Esophagus (tissue), 2 donors: Measurements from ENCODE around the gene DNAJB6. TPM values are rescaled to one million over a fixed set of nuclear protein-coding genes. Genes with fewer than 3 reads are reported as not detected.

Experiments used
- H3K27ac ChIP-seq, 2 donors: one replicate each; pipeline ENCODE4 v1.5.1; 2013; ENCODE audit warnings: low read depth in 2 of 2, mild to moderate bottlenecking in 2 of 2, inconsistent platforms in 1 of 2, low read length in 1 of 2, moderate library complexity in 1 of 2
- H3K27me3 ChIP-seq, 2 donors: one replicate each; pipeline ENCODE4 v1.6.1; 2013; ENCODE audit warnings: low read length in 2 of 2, control low read depth in 1 of 2, mild to moderate bottlenecking in 1 of 2; ENCODE audit not compliant: insufficient read depth in 2 of 2, control insufficient read depth in 1 of 2
- H3K36me3 ChIP-seq, 2 donors: one replicate each; pipeline ENCODE4 v1.6.1; 2013; ENCODE audit warnings: low read length in 1 of 2; ENCODE audit not compliant: control insufficient read depth in 2 of 2, insufficient read depth in 2 of 2
- H3K4me1 ChIP-seq, 2 donors: one replicate each; pipeline ENCODE4 v1.6.1; 2013; ENCODE audit warnings: low read length in 1 of 2; ENCODE audit not compliant: control insufficient read depth in 2 of 2, insufficient read depth in 2 of 2
- H3K4me3 ChIP-seq, 2 donors: one replicate each; pipeline ENCODE4 v1.5.1; 2013; ENCODE audit warnings: low read length in 2 of 2, mild to moderate bottlenecking in 2 of 2, low read depth in 1 of 2, moderate library complexity in 1 of 2
- H3K9me3 ChIP-seq, 2 donors: one replicate each; pipeline ENCODE4 v1.6.1; 2013; ENCODE audit warnings: mild to moderate bottlenecking in 2 of 2, low read depth in 1 of 2, low read length in 1 of 2, moderate library complexity in 1 of 2; ENCODE audit not compliant: control insufficient read depth in 2 of 2, insufficient read depth in 1 of 2
- WGBS, 2 donors: extraction: QIAGEN DNeasy Blood & Tissue Kit; methylation state at CpG; one replicate each; pipeline ENCODE4 v1.1.7; 2013; 5-methylcytosine and 5-hydroxymethylcytosine counted together
- polyA plus RNA-seq, 2 donors: library from polyadenylated mRNA; stranded (reverse); fragments of 200-250 nt; gene quantifications; one replicate each; pipeline ENCODE4 v1.2.3, GENCODE V29; 2013
- donor health status: healthy with polysubstance abuse.
- donor health status: Bipolar disorder and iron deficiency.

DNAJB6 gene
- polyA plus RNA-seq, 2 donors = 96.0 to 118 TPM

DNA sequence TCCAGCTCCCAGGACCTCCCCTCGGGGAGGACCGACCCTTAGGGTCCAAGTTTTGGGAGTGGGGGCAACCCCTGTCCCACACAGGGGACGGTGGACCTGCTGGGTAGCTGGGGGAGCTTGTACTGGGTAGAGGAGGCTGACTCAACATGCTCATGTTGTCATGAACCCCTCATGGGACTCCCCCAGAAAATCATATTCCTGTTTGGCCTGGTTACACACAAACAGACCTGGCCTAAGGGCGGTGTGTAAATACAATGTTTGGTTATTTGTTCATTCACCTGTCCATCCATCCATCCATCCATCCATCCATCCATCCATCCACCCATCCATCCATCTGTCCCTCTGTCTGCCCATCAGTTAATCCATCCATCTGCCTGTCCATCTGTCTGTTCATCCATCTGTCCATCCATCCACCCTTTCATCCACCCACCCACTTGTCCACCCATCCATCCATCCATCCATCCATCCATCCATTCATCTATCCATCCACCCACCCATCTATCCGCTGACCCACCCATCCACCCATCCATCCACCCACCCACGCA lies 92.9 kb downstream of the DNAJB6 start:
- no peak overlapping the region for H3K4me3 ChIP-seq
- H3K9me3 ChIP-seq = no peaks in the 10 kb centered on the region
- no peak overlapping the region for H3K27ac ChIP-seq
- peaks cover 0 to 8% of the 10 kb centered on the region in 2 donors for H3K4me1 ChIP-seq
- WGBS, 2 donors = 87 to 88% methylated on average over 6 of the region's 6 CpGs
- H3K36me3 ChIP-seq = peaks cover 0 to under 1% of the 10 kb centered on the region in 2 donors
- peaks cover 0 to 3% of the 10 kb centered on the region in 2 donors for H3K27me3 ChIP-seq

DNA sequence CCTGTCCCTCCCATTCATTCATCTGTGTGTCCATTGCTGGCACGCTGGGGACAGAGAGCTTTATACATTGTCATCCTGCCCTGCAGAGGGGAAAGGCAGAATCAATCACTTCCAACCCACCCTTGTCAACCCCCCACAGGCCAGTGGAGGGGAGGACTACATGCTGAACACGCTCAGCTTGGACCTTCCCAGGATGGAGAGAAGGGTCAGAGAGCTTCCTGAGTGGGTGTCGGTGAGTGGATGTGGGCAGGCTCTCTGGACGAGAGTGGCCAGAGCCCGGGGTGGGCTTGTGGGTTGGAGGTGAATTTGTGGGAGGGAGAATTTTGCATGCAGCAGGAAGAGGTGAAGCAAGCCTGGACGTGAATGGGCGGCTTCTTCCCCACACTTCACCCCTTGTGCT lies 93.9 kb downstream of the DNAJB6 start:
- Histone ChIP-seq H3K36me3 (no peaks in the 10 kb centered on the region), H3K27ac (no peak overlapping the region), H3K4me3 (no peak overlapping the region), H3K27me3 (peaks cover 0 to 3% of the 10 kb centered on the region in 2 donors), H3K4me1 (peaks cover 0 to 8% of the 10 kb centered on the region in 2 donors), H3K9me3 (no peaks in the 10 kb centered on the region)
- 67 to 70% methylated on average over 7 of the region's 7 CpGs for WGBS, 2 donors

GRCh38 chr7:157431173-157431950 lies 94.6 kb downstream of the DNAJB6 start:
- H3K27me3 ChIP-seq = peaks cover 0 to 3% of the 10 kb centered on the region in 2 donors
- H3K4me1 ChIP-seq = peaks cover 0 to 8% of the 10 kb centered on the region in 2 donors
- H3K27ac ChIP-seq = no peak overlapping the region
- no peak overlapping the region for H3K4me3 ChIP-seq
- WGBS, 2 donors = 80 to 81% methylated on average over 29 of the region's 29 CpGs
- no peaks in the 10 kb centered on the region for H3K9me3 ChIP-seq
- H3K36me3 ChIP-seq = no peaks in the 10 kb centered on the region

DNA sequence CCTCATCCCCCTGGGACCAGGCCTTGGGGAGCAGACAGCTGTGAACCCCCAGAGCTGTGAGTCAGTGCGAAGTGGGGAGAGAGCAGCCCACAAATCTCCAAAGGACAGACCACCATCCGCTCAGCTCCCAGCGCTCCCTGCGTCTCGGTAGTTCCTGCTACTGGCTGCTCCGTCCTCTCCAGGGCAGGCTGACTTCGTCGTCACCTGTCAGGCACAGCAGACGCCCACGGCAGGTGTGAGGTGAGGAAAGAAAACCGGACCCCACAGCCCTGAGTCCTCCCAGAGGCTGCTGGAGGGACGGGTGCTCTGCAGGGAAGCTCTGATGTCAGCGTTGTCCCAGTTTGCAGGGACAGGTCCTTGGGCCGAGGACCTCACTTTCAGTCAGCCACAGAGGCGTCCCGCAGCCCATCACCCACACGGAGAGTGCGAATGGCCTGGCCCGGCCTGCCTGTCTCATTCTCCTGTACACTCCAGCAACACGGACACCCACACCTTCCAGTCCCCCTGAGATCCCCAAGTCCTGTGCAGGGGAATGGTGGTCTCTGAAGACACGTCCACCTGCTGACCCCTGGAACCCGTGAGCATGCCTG lies 95.2 kb downstream of the DNAJB6 start:
- Histone ChIP-seq H3K9me3 (no peaks in the 10 kb centered on the region), H3K27ac (no peak overlapping the region), H3K36me3 (no peaks in the 10 kb centered on the region), H3K27me3 (peaks cover 0 to 3% of the 10 kb centered on the region in 2 donors), H3K4me1 (peaks cover 0 to 8% of the 10 kb centered on the region in 2 donors), H3K4me3 (no peak overlapping the region)
- 74% methylated on average over 22 of the region's 22 CpGs for WGBS, 2 donors

DNA sequence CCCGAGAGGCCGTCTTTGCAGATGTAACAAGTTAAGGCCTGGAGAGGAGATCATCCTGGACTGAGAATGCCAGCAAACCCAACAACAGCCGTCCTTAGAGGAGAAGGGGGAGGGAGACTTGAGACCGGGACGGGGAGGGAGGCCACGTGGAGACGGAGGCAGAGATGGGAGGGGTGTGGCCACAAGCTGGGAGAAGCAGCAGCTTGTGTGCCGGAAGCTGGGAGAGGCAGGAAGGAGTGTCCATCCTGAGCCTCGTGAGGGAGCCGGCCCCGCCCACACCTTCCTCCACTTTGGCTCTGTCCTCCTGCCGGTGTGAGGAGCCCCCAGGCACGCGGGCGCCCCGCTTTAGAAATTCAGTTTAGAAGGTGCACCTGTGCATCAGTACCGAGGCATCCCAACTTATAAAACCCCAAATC lies 95.7 kb downstream of the DNAJB6 start:
- H3K4me3 ChIP-seq = no peak overlapping the region
- H3K27ac ChIP-seq = no peak overlapping the region
- no peaks in the 10 kb centered on the region for H3K36me3 ChIP-seq
- WGBS, 2 donors = 9 to 12% methylated on average over 17 of the region's 17 CpGs
- peaks cover 0 to 8% of the 10 kb centered on the region in 2 donors for H3K4me1 ChIP-seq
- peaks cover 0 to 3% of the 10 kb centered on the region in 2 donors for H3K27me3 ChIP-seq
- no peaks in the 10 kb centered on the region for H3K9me3 ChIP-seq

GRCh38 chr7:157432957-157433576 lies 96.3 kb downstream of the DNAJB6 start:
- Histone ChIP-seq H3K36me3 (no peaks in the 10 kb centered on the region), H3K27ac (no peak overlapping the region), H3K4me1 (peaks cover 0 to 8% of the 10 kb centered on the region in 2 donors), H3K4me3 (no peak overlapping the region), H3K27me3 (peaks cover 0 to 3% of the 10 kb centered on the region in 2 donors), H3K9me3 (no peaks in the 10 kb centered on the region)
- 25 to 28% methylated on average over 18 of the region's 18 CpGs for WGBS, 2 donors

DNA sequence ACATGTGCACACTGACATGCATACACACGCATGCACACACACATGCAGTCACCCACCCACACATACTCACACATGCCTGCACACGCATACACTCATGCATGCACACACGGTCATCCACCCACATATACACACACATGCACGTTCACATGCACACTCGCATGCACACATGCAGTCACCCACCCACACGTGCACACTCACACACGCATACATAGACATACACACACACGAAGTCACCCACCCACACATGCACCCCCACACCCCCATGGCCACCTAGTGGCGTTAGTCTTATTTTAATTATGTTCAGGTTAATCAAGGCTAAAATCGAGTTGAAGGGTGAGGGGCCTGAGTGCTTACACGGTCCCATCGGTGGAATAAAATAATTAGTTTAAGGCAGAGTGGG lies 96.8 kb downstream of the DNAJB6 start:
- no peaks in the 10 kb centered on the region for H3K36me3 ChIP-seq
- H3K4me1 ChIP-seq = peaks cover 0 to 8% of the 10 kb centered on the region in 2 donors
- H3K9me3 ChIP-seq = no peaks in the 10 kb centered on the region
- H3K27ac ChIP-seq = no peak overlapping the region
- 74 to 77% methylated on average over 12 of the region's 12 CpGs for WGBS, 2 donors
- H3K4me3 ChIP-seq = no peak overlapping the region
- peaks cover 0 to 3% of the 10 kb centered on the region in 2 donors for H3K27me3 ChIP-seq

GRCh38 chr7:157434231-157434630 lies 97.4 kb downstream of the DNAJB6 start:
- Histone ChIP-seq H3K4me1 (peaks cover 0 to 8% of the 10 kb centered on the region in 2 donors), H3K4me3 (no peak overlapping the region), H3K27ac (no peak overlapping the region), H3K36me3 (no peaks in the 10 kb centered on the region), H3K27me3 (peaks cover 0 to 3% of the 10 kb centered on the region in 2 donors), H3K9me3 (no peaks in the 10 kb centered on the region)
- WGBS, 2 donors = 82 to 83% methylated on average over 15 of the region's 15 CpGs

DNA sequence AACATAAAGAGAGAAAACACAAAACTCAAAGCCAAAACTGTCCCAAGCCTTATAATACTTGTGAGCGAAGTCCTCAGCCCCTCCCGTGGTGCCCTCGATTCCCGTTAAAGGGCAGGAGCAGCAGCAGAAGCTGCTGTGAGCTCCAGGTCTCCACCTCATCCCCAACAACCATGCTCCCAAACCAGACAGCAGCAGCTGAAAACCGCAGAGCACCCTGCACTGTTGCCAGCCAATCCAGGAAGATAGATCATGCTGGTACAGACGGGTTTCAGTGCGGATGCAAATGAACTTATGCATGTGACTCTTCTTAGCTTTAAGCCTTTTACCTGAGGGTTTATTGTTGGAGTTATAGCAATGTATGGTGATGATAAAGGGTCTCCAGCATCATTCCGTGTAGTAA lies 97.9 kb downstream of the DNAJB6 start:
- Histone ChIP-seq H3K9me3 (no peaks in the 10 kb centered on the region), H3K27ac (no peak overlapping the region), H3K36me3 (no peaks in the 10 kb centered on the region), H3K4me3 (no peak overlapping the region), H3K4me1 (peaks cover 0 to 8% of the 10 kb centered on the region in 2 donors), H3K27me3 (peaks cover 0 to 3% of the 10 kb centered on the region in 2 donors)
- 60 to 65% methylated on average over 8 of the region's 8 CpGs for WGBS, 2 donors
